Keratinocyte (primary cell): ENCODE measurements around the gene ARL3. TPM values are rescaled to one million over a fixed set of nuclear protein-coding genes. Genes with fewer than 3 reads are reported as not detected.
A peak's percentile ranks its signal among the peaks of the same experiment; 100 is the strongest.

Experiments used
- DNase-seq: peaks from one replicate; pipeline ENCODE4 v3.0.0-alpha.2; 2011; ENCODE audit warnings: low read depth, missing footprints, low spot score
- FAIRE-seq: peaks from 2 replicates; lab custom pipeline; 2011; peaks lifted over from hg19 to GRCh38; lab: Jason Lieb, UNC
- H2AFZ ChIP-seq: 2 replicates; pipeline ENCODE4 v1.6.0; 2012; ENCODE audit warnings: low read length, control low read depth, inconsistent platforms; ENCODE audit not compliant: control insufficient read depth
- H3K27ac ChIP-seq: 2 replicates; pipeline ENCODE4 v1.5.1; 2011; ENCODE audit warnings: low read length; ENCODE audit not compliant: control insufficient read depth, insufficient read depth
- H3K27me3 ChIP-seq: 3 replicates; pipeline ENCODE4 v1.6.0; 2011; ENCODE audit warnings: low read length; ENCODE audit not compliant: control insufficient read depth, insufficient read depth; ENCODE audit errors: extremely low read depth
- H3K36me3 ChIP-seq, 2 experiments: 2 replicates in 1 of 2; 3 replicates in 1 of 2; pipeline ENCODE4 v1.5.1; 2011; ENCODE audit warnings: low read length in 2 of 2, mild to moderate bottlenecking in 1 of 2; ENCODE audit not compliant: control insufficient read depth in 2 of 2, insufficient read depth in 2 of 2; ENCODE audit errors: extremely low read depth in 1 of 2
- H3K4me1 ChIP-seq: 3 replicates; pipeline ENCODE4 v1.5.1; 2011; ENCODE audit warnings: low read length; ENCODE audit not compliant: control insufficient read depth, insufficient read depth; ENCODE audit errors: extremely low read depth
- H3K4me2 ChIP-seq: 3 replicates; pipeline ENCODE4 v1.6.0; 2011; ENCODE audit warnings: low read depth, low read length; ENCODE audit not compliant: control insufficient read depth, insufficient read depth; ENCODE audit errors: extremely low read depth
- H3K4me3 ChIP-seq, 3 experiments: fragments of 200-600 bp in 1 of 3; sonication (generic) in 1 of 3; 2 replicates in 2 of 3; 3 replicates in 1 of 3; pipeline ENCODE4 v1.5.1; 2011 to 2016; ENCODE audit warnings: low read length in 3 of 3, mild to moderate bottlenecking in 3 of 3, control low read depth in 2 of 3, inconsistent platforms in 1 of 3, low read depth in 1 of 3, mixed read lengths in 1 of 3, mixed run types in 1 of 3, moderate library complexity in 1 of 3; ENCODE audit not compliant: control insufficient read depth in 2 of 3, insufficient read depth in 2 of 3; ENCODE audit errors: extremely low read depth in 1 of 3
- H3K79me2 ChIP-seq: 2 replicates; pipeline ENCODE4 v1.6.0; 2012; ENCODE audit warnings: low read length; ENCODE audit not compliant: control insufficient read depth, insufficient read depth
- H3K9ac ChIP-seq: 3 replicates; pipeline ENCODE4 v1.6.0; 2011; ENCODE audit warnings: low read length; ENCODE audit not compliant: control insufficient read depth, insufficient read depth; ENCODE audit errors: extremely low read depth
- H3K9me1 ChIP-seq: 3 replicates; pipeline ENCODE4 v1.6.0; 2011; ENCODE audit warnings: low read length; ENCODE audit not compliant: control insufficient read depth, insufficient read depth; ENCODE audit errors: extremely low read depth
- H3K9me3 ChIP-seq: 2 replicates; pipeline ENCODE4 v1.5.1; 2012; ENCODE audit warnings: low read depth, low read length; ENCODE audit not compliant: control insufficient read depth
- H4K20me1 ChIP-seq: 3 replicates; pipeline ENCODE4 v1.6.0; 2011; ENCODE audit warnings: low read length; ENCODE audit not compliant: control insufficient read depth, insufficient read depth; ENCODE audit errors: extremely low read depth
- CTCF ChIP-seq, 3 experiments: IDR thresholded peaks in 1 of 3; conservative IDR thresholded peaks in 1 of 3; optimal IDR thresholded peaks in 1 of 3; 2 replicates in 2 of 3; 3 replicates in 1 of 3; pipeline versions ENCODE3 to v1.5.1; 2011; ENCODE audit warnings: low read length in 3 of 3, mild to moderate bottlenecking in 3 of 3, moderate library complexity in 2 of 3, control low read depth in 1 of 3, inconsistent platforms in 1 of 3; ENCODE audit not compliant: insufficient read depth in 2 of 3; ENCODE audit errors: extremely low read depth in 1 of 3
- EZH2 ChIP-seq: IDR thresholded peaks from one replicate; pipeline ENCODE4 v1.6.1; 2012; ENCODE audit warnings: inconsistent platforms, mild to moderate bottlenecking, low read length, moderate library complexity
- dilution Hi-C: fragments of 300-500 bp; cut with MboI; formaldehyde crosslinking; loops from one replicate; pipeline ENCODE4 v1.7.0; 2020; ENCODE audit warnings: low sequenced_read_pairs; ENCODE audit not compliant: extremely low pct_ligation_motif_present
- polyA plus RNA-seq, 5 experiments: library from polyadenylated mRNA; depleted of rRNA in 3 of 5; stranded (reverse) in 3 of 5; stranded (forward) in 1 of 5; unstranded in 1 of 5; fragments of >200 nt; gene quantifications; 1 replicate in 1 of 5; 2 replicates in 3 of 5; 3 replicates in 1 of 5; pipeline versions ENCODE4 v1.2.1 to v1.2.3, GENCODE V29; 2011 to 2012; ENCODE audit warnings: missing spikeins in 2 of 5, low read depth in 1 of 5, low replicate concordance in 1 of 5

Gene ARL3
- polyA plus RNA-seq, 1 donor (not counting 4 experiments of a cell fraction or from before 2014, with no cell fraction given): 10.7 TPM

DNA sequence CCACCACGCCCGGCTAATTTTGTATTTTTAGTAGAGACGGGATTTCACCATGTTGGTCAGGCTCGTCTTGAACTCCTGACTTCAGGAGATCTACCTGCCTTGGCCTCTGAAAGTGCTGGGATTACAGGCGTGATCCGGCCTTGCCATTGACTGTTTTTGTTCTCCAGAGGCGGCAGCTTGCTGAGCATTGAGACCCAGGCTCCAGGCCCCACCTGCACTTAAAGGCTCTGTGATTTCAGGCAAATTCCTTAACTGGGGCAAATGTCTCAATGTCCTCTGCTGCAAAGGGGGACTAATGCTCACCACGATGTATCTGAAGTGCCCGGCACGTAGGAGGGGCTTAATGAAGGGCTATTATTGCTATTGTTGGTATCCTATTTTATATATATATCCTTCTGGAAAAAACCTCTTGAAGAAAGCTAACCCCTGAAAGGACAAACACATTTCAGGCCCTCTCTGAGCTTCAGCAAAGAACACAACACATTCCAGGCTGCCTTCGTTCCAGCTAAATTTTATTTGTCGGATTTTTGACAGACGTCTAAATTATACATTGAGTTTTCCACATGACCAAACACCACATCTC is 40.9 kb downstream of the ARL3 start:
- peaks cover 29% of the 10 kb centered on the region for H3K4me1 ChIP-seq
- peak overlapping the region; percentile 89 for H3K4me2 ChIP-seq
- H3K27ac ChIP-seq: peak overlapping the region; percentile 50
- no peaks in the 10 kb centered on the region for H3K36me3 ChIP-seq
- H3K79me2 ChIP-seq: no peaks in the 10 kb centered on the region
- H3K4me3 ChIP-seq: peak overlapping the region in 2 of 3 experiments; percentile 55 to 64
- peak overlapping the region; percentile 95 for H2AFZ ChIP-seq
- no peaks in the 10 kb centered on the region for H3K9me3 ChIP-seq
- FAIRE-seq (no peak), DNase-seq (no peak)
- H3K27me3 ChIP-seq: no peaks in the 10 kb centered on the region
- dilution Hi-C loops: no loop called here
- no peaks in the 10 kb centered on the region for H4K20me1 ChIP-seq
- peak overlapping the region; percentile 61 for H3K9ac ChIP-seq
- TF ChIP-seq EZH2 (no peak), CTCF (optimal IDR thresholded peaks at IDR 0.05 in 1 of 3, IDR thresholded peaks at IDR 0.05 in 1 of 3, conservative IDR thresholded peaks at IDR 0.05 in 1 of 3; ENCODE audit: extremely low read depth in 1 of 3, insufficient read depth in 2 of 3, low read length in 3 of 3) (no peak)
- no peaks in the 10 kb centered on the region for H3K9me1 ChIP-seq

- Histone ChIP-seq H3K79me2 (no peaks in the 10 kb centered on the region), H3K4me2 (no peak overlapping the region)
- dilution Hi-C loops: no loop called here
Measured at GRCh38 chr10:102670871-102671434, 43.2 kb downstream of the ARL3 start.

More at GRCh38 chr10:102670871-102671434, 43.2 kb downstream of the ARL3 start:
- Histone ChIP-seq H3K9me3 (no peaks in the 10 kb centered on the region), H3K27ac (no peak overlapping the region), H3K9me1 (no peaks in the 10 kb centered on the region), H3K4me1 (peaks cover 29% of the 10 kb centered on the region), H4K20me1 (no peaks in the 10 kb centered on the region), H3K36me3 (no peaks in the 10 kb centered on the region), H3K9ac (no peak overlapping the region), H2AFZ (no peak overlapping the region), H3K4me3 (no peak overlapping the region), H3K27me3 (no peaks in the 10 kb centered on the region)
- TF ChIP-seq EZH2 (no peak), CTCF (optimal IDR thresholded peaks at IDR 0.05 in 1 of 3, IDR thresholded peaks at IDR 0.05 in 1 of 3, conservative IDR thresholded peaks at IDR 0.05 in 1 of 3; ENCODE audit: extremely low read depth in 1 of 3, insufficient read depth in 2 of 3, low read length in 3 of 3) (no peak)
- DNase-seq: no peak
- no peak for FAIRE-seq
